Measurements from ENCODE around the gene NCAM1. TPM values are rescaled to one million over a fixed set of nuclear protein-coding genes. Genes with fewer than 3 reads are reported as not detected.

NCAM1 gene
- total RNA-seq, 4 donors from 2014 or later, result 12.8 to 27.7 (median 15.7) TPM

DNA sequence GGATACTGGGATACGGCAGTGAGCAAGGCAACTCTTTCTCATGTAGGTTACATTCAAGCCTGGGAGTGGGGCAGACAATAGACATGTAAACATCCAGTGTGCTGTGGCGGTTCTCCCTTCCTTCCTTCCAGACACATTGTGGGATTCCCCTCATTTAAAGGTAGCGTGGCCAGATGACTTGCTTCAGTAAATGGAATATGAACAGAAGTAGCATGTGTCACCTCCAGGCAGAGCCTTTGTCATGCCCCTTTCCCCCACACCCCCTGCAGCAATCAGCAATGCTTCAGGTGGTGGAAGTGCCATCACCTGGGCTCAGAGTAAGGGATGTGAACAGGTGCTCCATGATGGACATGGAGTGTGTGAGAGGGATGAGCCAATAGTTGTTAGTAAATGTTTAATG is 318.4 kb downstream of the NCAM1 start:
- in situ Hi-C loops (cut with MboI; ENCODE audit: low sequenced_read_pairs in 4 of 4), result loop anchor here in 3 of 4 donors (25.0 kb wide), 4 partner anchors 92 to 1067 kb away; no protein-coding TSS in a partner anchor
- intact Hi-C loops (cut with DNase I; ENCODE audit: low total_unique reads), result no loop called here
- no peak for TF ChIP-seq POLR2A (IDR thresholded peaks at IDR 0.05)

DNA sequence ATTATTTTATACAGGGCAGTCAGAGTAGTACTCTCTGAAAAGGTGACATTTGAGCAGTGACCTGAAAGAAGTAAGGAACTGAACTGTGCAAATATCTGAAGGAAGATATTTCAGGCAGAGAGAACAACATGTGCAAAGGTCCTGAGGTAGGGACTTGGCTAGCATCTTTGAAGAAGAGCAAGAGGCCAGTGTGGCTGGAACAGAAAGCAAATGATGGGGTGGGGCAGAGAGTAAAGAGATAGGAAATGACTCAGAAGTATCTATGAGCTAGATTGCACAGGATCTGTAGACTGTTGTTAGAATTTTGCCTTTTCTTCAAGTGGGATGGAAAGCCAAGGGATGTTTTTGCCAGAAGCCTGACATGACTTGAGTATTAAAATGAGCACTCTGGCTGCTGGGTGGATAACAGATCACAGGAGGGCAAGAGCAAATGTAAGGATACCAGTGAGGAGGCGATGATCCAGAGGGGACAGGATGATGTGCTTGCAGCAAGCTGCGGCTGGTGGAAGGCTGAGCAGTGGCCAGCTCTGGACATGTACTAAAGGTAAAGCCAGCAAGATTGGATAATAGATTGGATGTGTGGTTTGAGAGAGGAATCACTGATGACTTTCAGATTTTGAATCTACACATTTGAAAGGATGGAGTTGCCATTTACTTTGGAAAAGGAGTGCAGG is 320.0 kb downstream of the NCAM1 start:
- Histone ChIP-seq H3K4me3 (no peak overlapping the region), H3K36me3 (no peaks in the 10 kb centered on the region), H3K27me3 (peaks cover 0 to 3% (median 0%) of the 10 kb centered on the region in 3 donors), H3K4me1 (no peaks in the 10 kb centered on the region), H3K9me3 (no peaks in the 10 kb centered on the region), H3K27ac (no peak overlapping the region)
- DNase-seq (no peak), ATAC-seq (no peak)
- no peak for TF ChIP-seq POLR2A (IDR thresholded peaks at IDR 0.05)
- TF ChIP-seq, protein P1, sequence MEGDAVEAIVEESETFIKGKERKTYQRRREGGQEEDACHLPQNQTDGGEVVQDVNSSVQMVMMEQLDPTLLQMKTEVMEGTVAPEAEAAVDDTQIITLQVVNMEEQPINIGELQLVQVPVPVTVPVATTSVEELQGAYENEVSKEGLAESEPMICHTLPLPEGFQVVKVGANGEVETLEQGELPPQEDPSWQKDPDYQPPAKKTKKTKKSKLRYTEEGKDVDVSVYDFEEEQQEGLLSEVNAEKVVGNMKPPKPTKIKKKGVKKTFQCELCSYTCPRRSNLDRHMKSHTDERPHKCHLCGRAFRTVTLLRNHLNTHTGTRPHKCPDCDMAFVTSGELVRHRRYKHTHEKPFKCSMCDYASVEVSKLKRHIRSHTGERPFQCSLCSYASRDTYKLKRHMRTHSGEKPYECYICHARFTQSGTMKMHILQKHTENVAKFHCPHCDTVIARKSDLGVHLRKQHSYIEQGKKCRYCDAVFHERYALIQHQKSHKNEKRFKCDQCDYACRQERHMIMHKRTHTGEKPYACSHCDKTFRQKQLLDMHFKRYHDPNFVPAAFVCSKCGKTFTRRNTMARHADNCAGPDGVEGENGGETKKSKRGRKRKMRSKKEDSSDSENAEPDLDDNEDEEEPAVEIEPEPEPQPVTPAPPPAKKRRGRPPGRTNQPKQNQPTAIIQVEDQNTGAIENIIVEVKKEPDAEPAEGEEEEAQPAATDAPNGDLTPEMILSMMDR (IDR thresholded peaks at IDR 0.05 in 4 of 5, conservative IDR thresholded peaks at IDR 0.05 in 1 of 5), result no peak
- intact Hi-C loops (cut with DNase I; ENCODE audit: low total_unique reads) (loop anchor here (10.0 kb wide), 1 partner anchor 116 kb away; no protein-coding TSS in a partner anchor), in situ Hi-C loops (cut with MboI; ENCODE audit: low sequenced_read_pairs in 4 of 4) (loop anchor here (10.0 to 25.0 kb wide), 6 partner anchors 94 to 1069 kb away; no protein-coding TSS in a partner anchor)

More for the DNA sequence above, 318.4 kb downstream of the NCAM1 start:
- no peak overlapping the region for H3K4me3 ChIP-seq
- H3K9me3 ChIP-seq, result no peaks in the 10 kb centered on the region
- H3K36me3 ChIP-seq, result no peaks in the 10 kb centered on the region
- ATAC-seq (no peak), DNase-seq (no peak)
- no peaks in the 10 kb centered on the region for H3K4me1 ChIP-seq
- H3K27me3 ChIP-seq, result peaks cover 0 to 3% (median 0%) of the 10 kb centered on the region in 3 donors
- H3K27ac ChIP-seq, result no peak overlapping the region

GRCh38 chr11:113282898-113283437 is 321.7 kb downstream of the NCAM1 start:
- ATAC-seq (no peak), DNase-seq (no peak)
- Histone ChIP-seq H3K9me3 (no peaks in the 10 kb centered on the region), H3K27ac (no peak overlapping the region), H3K36me3 (no peaks in the 10 kb centered on the region), H3K4me3 (no peak overlapping the region), H3K27me3 (peaks cover 0 to 7% (median 0%) of the 10 kb centered on the region in 3 donors), H3K4me1 (no peaks in the 10 kb centered on the region)
- intact Hi-C loops (cut with DNase I; ENCODE audit: low total_unique reads) (loop anchor here (10.0 kb wide), 1 partner anchor 118 kb away; no protein-coding TSS in a partner anchor), in situ Hi-C loops (cut with MboI; ENCODE audit: low sequenced_read_pairs in 4 of 4) (loop anchor here (10.0 to 25.0 kb wide), 6 partner anchors 96 to 1071 kb away; no protein-coding TSS in a partner anchor)
- TF ChIP-seq, protein P1 (IDR thresholded peaks at IDR 0.05 in 4 of 5, conservative IDR thresholded peaks at IDR 0.05 in 1 of 5), result no peak
- no peak for TF ChIP-seq POLR2A (IDR thresholded peaks at IDR 0.05)

DNA sequence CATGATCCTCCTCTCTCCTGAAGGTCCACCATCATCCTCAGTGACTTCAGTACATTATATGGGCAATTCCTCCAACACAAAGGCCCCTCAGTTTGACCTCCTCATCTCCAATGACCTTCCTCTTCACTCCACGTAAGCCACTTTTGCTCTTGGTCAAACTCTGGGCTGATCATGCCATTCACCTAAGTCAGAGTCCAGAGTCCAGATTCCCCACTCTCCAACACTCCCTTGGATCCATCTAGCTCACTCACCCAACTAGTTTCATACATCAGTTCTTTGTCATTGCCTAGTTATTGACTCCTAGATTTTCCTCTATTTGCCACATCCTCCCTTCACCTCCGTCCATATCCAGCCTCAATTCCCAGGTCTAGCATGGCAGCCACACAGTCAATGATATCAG is 322.7 kb downstream of the NCAM1 start:
- intact Hi-C loops (cut with DNase I; ENCODE audit: low total_unique reads), result loop anchor here (10.0 kb wide), 1 partner anchor 119 kb away; no protein-coding TSS in a partner anchor
- in situ Hi-C loops (cut with MboI; ENCODE audit: low sequenced_read_pairs in 4 of 4), result loop anchor here (10.0 to 25.0 kb wide), 6 partner anchors 97 to 1072 kb away; no protein-coding TSS in a partner anchor
- DNase-seq, result no peak

More for the DNA sequence above, 322.7 kb downstream of the NCAM1 start:
- no peaks in the 10 kb centered on the region for H3K4me1 ChIP-seq
- ATAC-seq, result no peak
- no peak overlapping the region for H3K4me3 ChIP-seq
- no peaks in the 10 kb centered on the region for H3K36me3 ChIP-seq
- no peak overlapping the region for H3K27ac ChIP-seq
- no peaks in the 10 kb centered on the region for H3K9me3 ChIP-seq
- TF ChIP-seq, protein P1 (IDR thresholded peaks at IDR 0.05 in 4 of 5, conservative IDR thresholded peaks at IDR 0.05 in 1 of 5), result no peak
- no peak for TF ChIP-seq POLR2A (IDR thresholded peaks at IDR 0.05)
- peaks cover 0 to 7% (median 0%) of the 10 kb centered on the region in 3 donors for H3K27me3 ChIP-seq

All from gastrocnemius medialis (tissue), 4 donors.